IPS-11a (cell line): ENCODE measurements around the gene GPD1L.
"Not testable (repeated sequence)": the region's sequence is repeated elsewhere in the genome, so short reads cannot be mapped to it uniquely, and the experiment has no call there.

ENCODE experiments used
- H3K4me3 ChIP-seq: one replicate; pipeline ENCODE4 v1.5.1; 2013; ENCODE audit warnings: low read depth, low read length, control low read depth

GPD1L gene

GRCh38 chr3:32106132-32106928 lies at the start of gene GPD1L:
Gene GPD1L (plus strand): TSS chr3:32106620. CDS start chr3:32106712, 92 bp downstream.
- peak within 1 kb of the TSS; percentile 72 for H3K4me3 ChIP-seq

DNA sequence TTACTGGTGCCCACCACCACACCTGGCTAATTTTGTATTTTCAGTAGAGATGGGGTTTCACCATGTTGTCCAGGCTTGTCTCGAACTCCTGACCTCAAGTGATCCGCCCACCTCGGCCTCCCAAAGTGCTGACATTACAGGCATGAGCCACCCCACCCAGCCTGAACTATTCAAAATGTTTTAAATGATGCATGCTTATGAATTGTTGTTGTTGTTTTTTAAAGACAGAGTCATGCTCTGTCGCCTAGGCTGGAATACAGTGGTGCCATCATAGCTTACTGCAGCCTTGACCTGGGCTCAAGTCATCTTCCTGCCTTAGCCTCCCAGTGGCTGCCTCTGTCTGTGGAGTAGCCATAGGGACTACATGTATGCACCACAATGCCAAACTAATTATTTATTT lies 48.0 kb upstream of the GPD1L start:
- not testable (repeated sequence) for H3K4me3 ChIP-seq

DNA sequence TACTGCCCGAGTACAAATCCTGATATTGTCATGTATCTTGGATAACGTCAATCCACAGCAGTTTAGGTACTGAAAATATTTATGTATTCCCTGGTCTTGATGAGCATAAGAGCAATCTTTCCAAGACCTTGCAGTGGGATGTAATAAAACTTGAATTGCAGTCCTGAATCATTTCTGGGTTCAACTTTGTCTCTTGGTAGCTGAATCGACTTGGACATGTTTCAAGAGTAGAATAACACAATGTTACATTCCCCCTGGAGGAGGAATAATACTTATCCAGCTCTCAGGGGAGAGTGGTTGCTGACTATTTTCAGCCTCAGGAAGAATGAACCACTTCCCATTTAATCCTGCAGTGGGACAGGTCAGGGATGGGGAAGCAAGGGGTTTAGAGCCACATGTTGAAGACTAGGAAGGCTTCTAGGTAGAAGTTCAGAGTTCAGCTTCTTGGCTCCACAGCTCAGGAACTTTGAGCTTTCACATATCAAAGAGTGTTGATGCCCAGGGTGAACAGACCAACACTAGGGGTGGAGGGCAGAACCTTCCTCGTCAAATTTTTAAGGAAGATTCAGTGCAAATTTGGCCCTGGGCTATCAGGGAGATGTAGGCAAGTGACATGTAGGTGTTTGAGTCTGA lies 43.4 kb upstream of the GPD1L start:
- H3K4me3 ChIP-seq: no peak overlapping the region

- no peak overlapping the region for H3K4me3 ChIP-seq
Observed at GRCh38 chr3:32066686-32067085, 39.7 kb upstream of the GPD1L start.

GRCh38 chr3:32074194-32074593 lies 32.2 kb upstream of the GPD1L start:
- H3K4me3 ChIP-seq: not testable (repeated sequence)

DNA sequence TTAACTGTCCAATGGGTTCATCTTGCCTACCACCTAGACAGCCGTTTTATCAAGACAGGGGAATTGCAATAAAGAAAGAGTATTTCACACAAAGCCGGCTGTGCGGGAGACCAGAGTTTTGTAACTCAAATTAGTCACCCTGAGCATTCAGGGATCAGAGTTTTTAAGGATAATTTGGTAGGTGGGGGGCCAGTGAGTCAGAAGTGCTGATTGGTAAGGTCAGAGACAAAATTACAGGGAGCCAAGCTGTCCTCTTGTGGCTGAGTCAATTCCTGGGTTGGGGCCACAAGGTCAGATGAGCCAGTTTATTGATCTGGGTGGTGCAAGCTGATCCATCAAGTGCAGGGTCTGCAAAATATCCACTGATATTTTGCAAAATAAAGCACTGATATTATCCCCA lies 29.9 kb upstream of the GPD1L start:
- no peak overlapping the region for H3K4me3 ChIP-seq

DNA sequence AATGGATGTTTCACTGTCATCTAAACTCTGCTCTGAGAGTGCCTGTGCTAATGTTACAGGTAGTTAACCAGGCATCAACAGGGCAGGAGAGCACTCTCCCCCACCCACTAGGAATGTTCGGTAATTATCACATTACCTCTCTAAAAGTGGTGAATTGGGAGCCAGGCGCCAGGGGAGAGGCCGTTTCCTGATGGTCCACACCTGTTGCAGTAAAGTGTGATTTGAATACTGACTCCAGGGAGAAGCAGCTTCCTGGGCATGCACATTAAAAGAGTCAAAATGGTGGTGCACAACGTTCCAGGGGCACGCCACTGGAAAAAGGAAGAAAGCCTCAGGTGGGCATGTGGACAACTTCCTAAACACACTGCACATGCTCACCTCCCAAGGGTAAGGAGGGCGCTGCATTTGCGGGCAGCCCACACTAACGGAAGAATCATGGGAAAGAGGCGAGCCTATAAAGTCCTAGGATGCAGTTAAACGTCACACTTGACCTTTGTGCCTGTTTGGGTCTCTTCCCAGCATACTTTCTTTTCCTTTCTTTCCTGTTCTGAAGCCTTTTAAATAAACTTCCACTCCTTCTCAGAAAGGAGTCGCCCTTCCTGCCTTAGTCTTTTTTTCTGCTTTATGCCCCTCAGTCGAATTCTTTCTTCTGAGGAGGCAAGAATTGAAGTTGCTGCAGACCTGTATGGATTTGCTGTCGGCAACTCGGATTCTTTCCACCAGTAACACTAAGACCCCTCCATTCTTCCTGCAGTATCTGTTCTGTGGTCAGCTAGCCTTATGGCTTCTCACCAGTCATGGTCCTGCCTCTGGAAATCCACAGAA lies 28.9 kb upstream of the GPD1L start:
- no peak overlapping the region for H3K4me3 ChIP-seq

GRCh38 chr3:32078085-32078634 lies 28.3 kb upstream of the GPD1L start:
- H3K4me3 ChIP-seq: no peak overlapping the region

GRCh38 chr3:32078864-32079263 lies 27.6 kb upstream of the GPD1L start:
- no peak overlapping the region for H3K4me3 ChIP-seq

- H3K4me3 ChIP-seq: no peak overlapping the region
Observed at GRCh38 chr3:32082721-32083120, 23.7 kb upstream of the GPD1L start.

DNA sequence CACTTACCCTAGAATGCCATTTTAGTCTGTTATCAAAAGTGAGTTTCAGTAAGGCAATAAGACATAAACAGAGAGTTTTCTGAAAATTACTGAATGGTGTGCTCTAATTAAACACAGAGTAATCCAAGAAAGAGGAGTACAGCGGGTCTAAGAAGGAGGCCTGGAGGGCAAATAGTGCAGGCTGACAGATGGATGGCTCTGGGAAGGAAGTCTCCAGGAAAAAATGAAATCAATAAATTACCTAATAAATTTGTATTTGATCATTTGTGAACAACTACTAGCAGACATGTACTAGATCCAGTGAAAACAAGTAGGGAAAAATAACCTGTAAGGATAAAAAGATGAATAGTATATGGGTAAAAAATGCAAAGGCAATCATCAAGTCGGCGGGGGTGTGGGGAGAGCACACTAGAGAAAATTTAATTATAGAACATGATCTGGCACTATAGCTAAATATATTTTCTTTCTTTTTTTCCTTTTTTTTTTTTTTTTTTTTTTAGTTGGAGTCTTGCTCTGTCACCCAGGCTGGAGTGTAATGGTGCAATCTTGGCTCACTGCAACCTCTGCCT lies 22.6 kb upstream of the GPD1L start:
- H3K4me3 ChIP-seq: no peak overlapping the region

DNA sequence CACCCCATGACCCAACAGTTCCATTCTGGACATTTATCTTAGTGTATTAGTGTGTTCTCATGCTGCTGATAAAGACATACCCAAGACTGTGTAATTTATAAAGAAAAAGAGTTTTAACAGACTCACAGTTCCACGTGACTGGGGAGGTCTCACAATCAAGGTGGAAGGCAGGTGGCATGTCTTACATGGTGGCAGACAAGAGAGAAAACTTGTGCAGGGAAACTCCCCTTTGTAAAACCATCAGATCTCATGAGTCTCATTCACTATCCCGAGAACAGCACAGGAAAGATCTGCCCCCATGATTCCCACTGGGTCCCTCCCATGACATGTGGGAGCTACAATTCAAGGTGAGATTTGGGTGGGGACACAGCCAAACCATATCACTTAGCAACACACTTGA lies 21.6 kb upstream of the GPD1L start:
- no peak overlapping the region for H3K4me3 ChIP-seq

DNA sequence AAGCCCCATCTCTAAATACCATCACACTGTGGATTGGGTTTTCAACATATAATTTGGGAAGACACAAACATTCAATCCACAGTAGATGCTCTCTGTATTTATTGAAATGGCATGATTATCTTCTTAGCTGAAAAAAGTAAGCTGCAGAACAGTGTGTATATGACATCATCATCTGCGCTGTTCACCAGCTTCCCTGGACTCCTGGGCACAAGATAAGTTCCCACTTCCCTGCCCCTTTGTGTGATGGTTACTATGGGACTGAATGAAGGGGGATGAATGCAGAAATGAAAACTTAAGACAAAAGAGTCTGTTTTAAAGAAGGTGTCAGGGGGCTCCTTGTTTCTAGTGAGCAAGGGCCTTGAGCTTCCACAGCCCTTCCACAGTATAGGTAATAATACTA lies 20.0 kb upstream of the GPD1L start:
- no peak overlapping the region for H3K4me3 ChIP-seq

GRCh38 chr3:32089476-32089875 lies 16.9 kb upstream of the GPD1L start:
- H3K4me3 ChIP-seq: no peak overlapping the region

DNA sequence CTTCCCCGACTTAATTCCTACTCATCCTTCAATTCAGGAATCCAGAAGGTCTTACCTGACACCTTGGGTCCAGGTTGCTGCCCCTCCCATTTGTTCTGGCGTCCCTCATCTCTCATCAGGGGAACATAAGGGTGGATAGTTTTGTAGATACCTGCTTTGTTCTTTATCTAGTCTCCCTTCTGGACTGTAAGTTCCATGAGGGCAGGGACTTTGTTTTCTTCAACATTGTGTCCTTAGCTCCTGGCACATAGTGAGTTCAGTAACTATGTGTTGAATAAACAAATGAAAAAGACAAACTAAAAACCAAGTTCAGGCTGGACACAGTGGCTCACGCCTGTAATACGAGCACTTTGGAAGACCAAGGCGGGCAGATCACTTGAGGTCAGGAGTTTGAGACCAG lies 13.2 kb upstream of the GPD1L start:
- no peak overlapping the region for H3K4me3 ChIP-seq

DNA sequence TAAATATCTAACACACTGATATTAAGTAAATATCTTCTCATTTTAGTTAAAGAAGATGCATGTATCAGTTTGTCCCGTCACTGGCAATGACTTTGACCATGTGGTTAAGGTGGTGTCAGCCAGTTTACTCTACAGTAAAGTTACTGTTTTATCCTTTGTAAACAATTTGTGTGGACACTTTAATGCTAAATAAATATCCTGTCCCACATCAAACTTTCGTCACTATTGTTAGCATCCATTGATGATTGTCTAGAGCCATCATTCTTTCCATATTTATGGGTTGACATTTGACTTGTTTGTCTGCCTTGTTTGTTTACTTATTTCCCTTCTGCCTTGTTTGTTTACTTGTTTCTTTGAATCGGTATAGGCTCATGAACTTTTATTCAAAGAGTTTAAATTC lies 11.0 kb upstream of the GPD1L start:
- H3K4me3 ChIP-seq: no peak overlapping the region

- no peak overlapping the region for H3K4me3 ChIP-seq
Observed at GRCh38 chr3:32097768-32098167, 8.7 kb upstream of the GPD1L start.

GRCh38 chr3:32098528-32098927 lies 7.9 kb upstream of the GPD1L start:
- no peak overlapping the region for H3K4me3 ChIP-seq

DNA sequence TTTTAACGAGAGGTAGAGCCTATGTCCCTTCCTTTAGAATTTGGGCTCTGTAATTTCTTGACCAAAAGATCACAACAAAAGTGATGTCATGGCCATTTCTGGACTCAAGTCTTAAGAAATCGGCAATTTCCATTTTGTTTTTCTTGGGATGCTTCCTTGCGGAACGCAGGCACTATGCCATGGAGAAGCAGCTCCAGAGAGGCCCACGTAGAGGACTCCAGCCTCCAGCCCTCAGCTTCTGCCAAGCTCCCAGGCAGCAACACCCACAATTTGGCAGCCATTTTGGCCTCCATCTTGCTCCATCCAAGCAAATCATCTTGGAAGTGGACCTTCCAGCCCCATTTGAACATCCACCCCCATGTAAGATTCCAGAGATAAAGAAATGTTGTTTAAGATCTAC lies 6.0 kb upstream of the GPD1L start:
- H3K4me3 ChIP-seq: no peak overlapping the region

GRCh38 chr3:32102289-32102688 lies 4.1 kb upstream of the GPD1L start:
- no peak overlapping the region for H3K4me3 ChIP-seq

- no peak overlapping the region for H3K4me3 ChIP-seq
Observed at GRCh38 chr3:32104492-32104891, 1.9 kb upstream of the GPD1L start.
